Measurements from ENCODE around the gene ASAP3. TPM values are rescaled to one million over a fixed set of nuclear protein-coding genes. Genes with fewer than 3 reads are reported as not detected.
A peak's percentile ranks its signal among the peaks of the same experiment; 100 is the strongest.

Gene ASAP3
- total RNA-seq, 4 donors from 2014 or later: 17.6 to 39.0 (median 30.5) TPM

DNA sequence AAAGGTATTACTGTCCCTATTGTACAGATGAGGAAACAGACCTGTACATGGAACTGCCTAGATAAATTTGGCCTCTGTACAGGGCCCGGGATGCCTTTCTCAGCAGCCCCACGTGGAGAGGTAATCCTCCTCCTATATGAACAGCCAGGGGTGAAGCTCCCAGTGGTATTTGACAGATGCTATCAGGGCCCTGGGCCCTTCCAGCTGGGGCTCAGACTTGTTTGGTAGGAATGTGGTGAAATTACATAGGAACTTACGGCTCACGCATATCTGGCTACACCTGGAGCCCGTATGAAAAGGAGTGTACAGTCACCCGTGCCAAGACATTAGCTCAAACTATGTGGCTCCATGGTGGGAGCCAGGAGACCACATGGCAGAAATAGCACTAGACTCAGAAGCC, 34.7 kb downstream of the ASAP3 start:
- Histone ChIP-seq H3K27me3 (no peaks in the 10 kb centered on the region), H3K4me1 (peaks cover 18 to 87% (median 24%) of the 10 kb centered on the region in 3 donors), H3K36me3 (peaks cover 0 to 9% (median 0%) of the 10 kb centered on the region in 3 donors), H3K27ac (peak overlapping the region in 2 of 4 donors; percentile 14 to 26), H3K9me3 (no peaks in the 10 kb centered on the region), H3K4me3 (no peak overlapping the region)
- TF ChIP-seq, protein P1, sequence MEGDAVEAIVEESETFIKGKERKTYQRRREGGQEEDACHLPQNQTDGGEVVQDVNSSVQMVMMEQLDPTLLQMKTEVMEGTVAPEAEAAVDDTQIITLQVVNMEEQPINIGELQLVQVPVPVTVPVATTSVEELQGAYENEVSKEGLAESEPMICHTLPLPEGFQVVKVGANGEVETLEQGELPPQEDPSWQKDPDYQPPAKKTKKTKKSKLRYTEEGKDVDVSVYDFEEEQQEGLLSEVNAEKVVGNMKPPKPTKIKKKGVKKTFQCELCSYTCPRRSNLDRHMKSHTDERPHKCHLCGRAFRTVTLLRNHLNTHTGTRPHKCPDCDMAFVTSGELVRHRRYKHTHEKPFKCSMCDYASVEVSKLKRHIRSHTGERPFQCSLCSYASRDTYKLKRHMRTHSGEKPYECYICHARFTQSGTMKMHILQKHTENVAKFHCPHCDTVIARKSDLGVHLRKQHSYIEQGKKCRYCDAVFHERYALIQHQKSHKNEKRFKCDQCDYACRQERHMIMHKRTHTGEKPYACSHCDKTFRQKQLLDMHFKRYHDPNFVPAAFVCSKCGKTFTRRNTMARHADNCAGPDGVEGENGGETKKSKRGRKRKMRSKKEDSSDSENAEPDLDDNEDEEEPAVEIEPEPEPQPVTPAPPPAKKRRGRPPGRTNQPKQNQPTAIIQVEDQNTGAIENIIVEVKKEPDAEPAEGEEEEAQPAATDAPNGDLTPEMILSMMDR (IDR thresholded peaks at IDR 0.05): no peak
- TF ChIP-seq POLR2A (IDR thresholded peaks at IDR 0.05): no peak
- 51% methylated on average over 6 of the region's 6 CpGs; no CpG with 5 or more reads in 1 of the 2 donors for WGBS, 2 donors
- intact Hi-C loops (cut with DNase I): no loop called here
- no peak for DNase-seq

DNA sequence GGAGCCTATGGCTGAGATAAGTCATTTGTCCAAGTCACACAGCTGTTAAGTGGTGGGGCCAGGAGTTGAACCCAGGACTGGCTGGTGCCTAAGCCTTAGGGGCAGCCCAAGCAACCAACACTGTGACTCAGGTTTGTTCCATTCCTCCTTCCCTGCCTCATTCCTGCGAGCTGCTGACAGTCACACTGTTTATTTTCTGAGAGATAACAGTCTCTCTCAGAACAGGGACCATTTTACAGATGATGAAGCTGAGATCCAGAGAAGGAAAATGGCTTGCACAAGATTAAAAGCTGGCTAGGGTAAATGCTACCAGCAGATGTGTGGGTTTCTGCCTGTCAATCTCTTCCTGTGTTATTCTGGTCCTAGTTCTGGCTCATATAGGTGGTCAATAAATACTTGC, 35.1 kb downstream of the ASAP3 start:
- peak overlapping the region in 1 of 4 donors; percentile 26 for H3K27ac ChIP-seq
- 67% methylated on average over 1 of the region's 1 CpG for WGBS, 2 donors
- intact Hi-C loops (cut with DNase I): no loop called here
- no peak overlapping the region for H3K4me3 ChIP-seq
- TF ChIP-seq, protein P1 (IDR thresholded peaks at IDR 0.05): no peak
- no peak for TF ChIP-seq POLR2A (IDR thresholded peaks at IDR 0.05)
- H3K27me3 ChIP-seq: no peaks in the 10 kb centered on the region
- no peaks in the 10 kb centered on the region for H3K9me3 ChIP-seq
- DNase-seq: no peak
- H3K4me1 ChIP-seq: peaks cover 18 to 91% (median 25%) of the 10 kb centered on the region in 3 donors
- H3K36me3 ChIP-seq: peaks cover 0 to 8% (median 0%) of the 10 kb centered on the region in 3 donors

DNA sequence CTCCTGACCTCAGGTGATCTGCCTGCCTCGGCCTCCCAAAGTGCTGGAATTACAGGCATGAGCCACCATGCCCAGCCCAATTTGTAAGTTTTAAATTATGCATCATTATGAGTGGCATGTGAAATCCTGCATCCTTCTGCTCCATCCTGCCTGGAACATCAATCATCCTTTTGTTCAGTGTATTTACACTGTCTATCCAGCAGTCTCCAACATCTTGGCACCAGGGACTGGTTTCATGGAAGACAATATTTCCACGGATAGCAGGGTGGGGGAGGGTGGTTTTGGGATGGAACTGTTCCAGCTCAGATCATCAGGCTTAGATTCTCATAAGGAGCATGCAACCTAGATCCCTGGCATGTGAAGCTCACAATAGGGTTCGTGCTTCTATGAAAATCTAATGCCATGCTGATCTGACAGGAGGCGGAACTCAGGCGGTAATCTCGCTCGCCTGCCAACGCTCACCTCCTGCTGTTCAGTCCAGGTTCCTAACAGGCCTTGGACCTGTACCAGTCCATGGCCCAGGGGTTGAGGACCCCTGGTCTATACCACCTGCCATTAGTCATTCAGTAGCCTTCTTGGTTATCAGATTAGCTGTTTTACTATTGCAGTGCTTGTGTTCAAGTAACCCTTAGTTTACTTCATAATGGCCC, 37.2 kb downstream of the ASAP3 start:
- Histone ChIP-seq H3K9me3 (no peaks in the 10 kb centered on the region), H3K4me3 (no peak overlapping the region), H3K27me3 (no peaks in the 10 kb centered on the region), H3K4me1 (peaks cover 8 to 87% (median 23%) of the 10 kb centered on the region in 3 donors), H3K27ac (no peak overlapping the region), H3K36me3 (peaks cover 0 to 15% (median 0%) of the 10 kb centered on the region in 3 donors)
- DNase-seq: no peak
- TF ChIP-seq, protein P1 (IDR thresholded peaks at IDR 0.05): peak in 1 of 6 experiments; percentile 5
- TF ChIP-seq POLR2A (IDR thresholded peaks at IDR 0.05): no peak
- intact Hi-C loops (cut with DNase I): no loop called here
- 41 to 53% methylated on average over 6 to 8 of the region's 8 CpGs for WGBS, 2 donors

DNA sequence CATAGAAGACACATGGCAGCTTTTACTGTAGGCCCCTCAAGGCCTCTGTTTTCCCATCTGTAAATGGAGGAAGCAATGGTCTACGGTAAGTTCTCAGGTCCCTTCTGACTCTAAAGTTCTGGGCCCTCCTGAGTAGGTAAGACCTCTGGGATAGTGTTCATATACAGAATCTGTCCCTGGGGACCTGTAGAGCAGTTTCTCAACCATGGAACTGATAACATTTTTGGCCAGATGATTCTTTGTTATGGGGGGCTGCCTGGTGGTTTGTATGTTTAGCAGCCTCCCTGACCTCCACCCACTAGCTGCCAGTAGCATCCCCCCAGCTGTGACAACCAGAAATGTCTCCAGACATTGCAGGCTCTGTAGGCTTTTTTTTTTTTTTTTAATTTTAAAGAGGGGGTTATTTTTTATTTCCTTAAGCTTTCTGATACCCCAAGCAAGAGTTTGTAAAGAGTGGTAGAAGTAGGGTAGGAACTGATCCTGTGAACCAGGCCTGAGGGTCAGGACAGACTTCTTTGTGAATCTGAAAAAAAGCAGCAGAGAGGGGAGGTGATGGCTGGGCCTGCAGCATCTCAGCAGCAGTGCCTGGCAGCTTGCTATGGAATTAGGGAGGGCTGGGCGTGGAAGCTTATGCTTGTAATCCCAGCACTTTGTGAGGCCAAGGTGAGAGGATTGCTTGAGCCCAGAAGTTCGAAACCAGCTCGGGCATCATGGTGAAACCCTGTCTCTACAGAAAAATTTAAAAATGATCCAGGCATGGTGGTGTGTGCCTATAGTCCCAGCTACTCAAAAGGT, 39.2 kb downstream of the ASAP3 start:
- peaks cover 0 to 67% (median 17%) of the 10 kb centered on the region in 3 donors for H3K4me1 ChIP-seq
- 58 to 70% methylated on average over 3 to 4 of the region's 4 CpGs for WGBS, 2 donors
- no peaks in the 10 kb centered on the region for H3K9me3 ChIP-seq
- H3K27ac ChIP-seq: peak overlapping the region in 3 of 4 donors; percentile 3 to 76 (median 66)
- no peaks in the 10 kb centered on the region for H3K27me3 ChIP-seq
- peaks cover 0 to 32% (median 0%) of the 10 kb centered on the region in 3 donors for H3K36me3 ChIP-seq
- H3K4me3 ChIP-seq: peak overlapping the region in 1 of 4 donors; percentile 24
- TF ChIP-seq POLR2A (IDR thresholded peaks at IDR 0.05): no peak
- TF ChIP-seq, protein P1 (IDR thresholded peaks at IDR 0.05): no peak
- intact Hi-C loops (cut with DNase I): no loop called here
- DNase-seq: no peak

DNA sequence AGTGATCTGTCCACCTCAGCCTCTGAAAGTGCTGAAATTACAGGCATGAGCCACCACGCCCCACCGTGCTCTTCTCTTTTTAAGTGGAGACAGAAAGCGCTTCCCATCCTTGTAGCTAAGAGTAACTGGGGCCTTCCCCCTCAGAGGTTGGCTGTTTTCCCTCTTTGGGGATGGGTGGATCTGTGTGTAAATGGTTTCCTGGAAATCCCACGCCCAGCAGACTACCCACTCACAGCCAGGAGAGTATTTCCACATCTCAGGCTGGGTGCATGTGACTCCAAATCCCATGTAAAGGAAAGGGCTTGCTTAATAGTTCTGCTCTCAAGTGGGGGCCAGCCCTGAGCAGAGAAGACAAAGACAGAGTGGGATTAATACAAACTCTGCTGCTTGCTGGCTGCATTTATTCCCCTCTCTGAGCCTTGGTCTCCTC, 39.9 kb downstream of the ASAP3 start:
- Histone ChIP-seq H3K36me3 (peaks cover 0 to 36% (median 0%) of the 10 kb centered on the region in 3 donors), H3K9me3 (no peaks in the 10 kb centered on the region), H3K4me3 (peak overlapping the region in 1 of 4 donors; percentile 4), H3K27me3 (no peaks in the 10 kb centered on the region), H3K27ac (peak overlapping the region in 3 of 4 donors; percentile 3 to 76 (median 66)), H3K4me1 (peaks cover 0 to 60% (median 17%) of the 10 kb centered on the region in 3 donors)
- 20 to 53% methylated on average over 1 to 3 of the region's 4 CpGs for WGBS, 2 donors
- no peak for TF ChIP-seq POLR2A (IDR thresholded peaks at IDR 0.05)
- TF ChIP-seq, protein P1 (IDR thresholded peaks at IDR 0.05): no peak
- intact Hi-C loops (cut with DNase I): no loop called here
- DNase-seq: no peak
